PFSK-1 (cell line): ENCODE data around the gene GPR3. TPM values are rescaled to one million over a fixed set of nuclear protein-coding genes. Genes with fewer than 3 reads are reported as not detected.

ENCODE experiments used
- FOXP2 ChIP-seq: optimal IDR thresholded peaks from 2 replicates; pipeline ENCODE3; 2011; ENCODE audit warnings: borderline replicate concordance, control low read depth, inconsistent platforms; ENCODE audit not compliant: insufficient read depth; ENCODE audit errors: extremely low read length, extremely low read depth
- POLR2AphosphoS5 ChIP-seq: IDR thresholded peaks from 2 replicates; pipeline ENCODE4 v1.6.1; 2012; ENCODE audit warnings: low read depth, mild to moderate bottlenecking, control low read depth, low read length, moderate library complexity
- SIN3A ChIP-seq: IDR thresholded peaks from 2 replicates; pipeline ENCODE4 v1.6.1; 2012; ENCODE audit warnings: mild to moderate bottlenecking, low read length, moderate library complexity, borderline replicate concordance; ENCODE audit not compliant: insufficient read depth
- TAF1 ChIP-seq: IDR thresholded peaks from 2 replicates; pipeline ENCODE4 v1.6.1; 2012; ENCODE audit warnings: low read length, control low read depth, borderline replicate concordance; ENCODE audit not compliant: insufficient read depth
- polyA plus RNA-seq: library from polyadenylated mRNA; unstranded; fragments of >200 nt; gene quantifications from one replicate; pipeline ENCODE4 v1.2.1, GENCODE V29; 2012; ENCODE audit warnings: low read depth, missing spikeins; ENCODE audit not compliant: insufficient read length
- TF ChIP-seq, protein P1 (sequence below), 2 experiments: IDR thresholded peaks; 2 replicates each; pipeline versions ENCODE4 v1.6.1 to v1.8.0; 2011 to 2012; ENCODE audit warnings: low read depth in 2 of 2, low read length in 2 of 2, control low read depth in 1 of 2, inconsistent platforms in 1 of 2, mild to moderate bottlenecking in 1 of 2, moderate library complexity in 1 of 2; ENCODE audit not compliant: insufficient read depth in 1 of 2

Gene GPR3, protein sequence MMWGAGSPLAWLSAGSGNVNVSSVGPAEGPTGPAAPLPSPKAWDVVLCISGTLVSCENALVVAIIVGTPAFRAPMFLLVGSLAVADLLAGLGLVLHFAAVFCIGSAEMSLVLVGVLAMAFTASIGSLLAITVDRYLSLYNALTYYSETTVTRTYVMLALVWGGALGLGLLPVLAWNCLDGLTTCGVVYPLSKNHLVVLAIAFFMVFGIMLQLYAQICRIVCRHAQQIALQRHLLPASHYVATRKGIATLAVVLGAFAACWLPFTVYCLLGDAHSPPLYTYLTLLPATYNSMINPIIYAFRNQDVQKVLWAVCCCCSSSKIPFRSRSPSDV
- polyA plus RNA-seq: 50.7 TPM

- TF ChIP-seq FOXP2: no peak
- peak; percentile 49; the same call in 1 of the 2 replicates for TF ChIP-seq TAF1
- TF ChIP-seq, protein P1, sequence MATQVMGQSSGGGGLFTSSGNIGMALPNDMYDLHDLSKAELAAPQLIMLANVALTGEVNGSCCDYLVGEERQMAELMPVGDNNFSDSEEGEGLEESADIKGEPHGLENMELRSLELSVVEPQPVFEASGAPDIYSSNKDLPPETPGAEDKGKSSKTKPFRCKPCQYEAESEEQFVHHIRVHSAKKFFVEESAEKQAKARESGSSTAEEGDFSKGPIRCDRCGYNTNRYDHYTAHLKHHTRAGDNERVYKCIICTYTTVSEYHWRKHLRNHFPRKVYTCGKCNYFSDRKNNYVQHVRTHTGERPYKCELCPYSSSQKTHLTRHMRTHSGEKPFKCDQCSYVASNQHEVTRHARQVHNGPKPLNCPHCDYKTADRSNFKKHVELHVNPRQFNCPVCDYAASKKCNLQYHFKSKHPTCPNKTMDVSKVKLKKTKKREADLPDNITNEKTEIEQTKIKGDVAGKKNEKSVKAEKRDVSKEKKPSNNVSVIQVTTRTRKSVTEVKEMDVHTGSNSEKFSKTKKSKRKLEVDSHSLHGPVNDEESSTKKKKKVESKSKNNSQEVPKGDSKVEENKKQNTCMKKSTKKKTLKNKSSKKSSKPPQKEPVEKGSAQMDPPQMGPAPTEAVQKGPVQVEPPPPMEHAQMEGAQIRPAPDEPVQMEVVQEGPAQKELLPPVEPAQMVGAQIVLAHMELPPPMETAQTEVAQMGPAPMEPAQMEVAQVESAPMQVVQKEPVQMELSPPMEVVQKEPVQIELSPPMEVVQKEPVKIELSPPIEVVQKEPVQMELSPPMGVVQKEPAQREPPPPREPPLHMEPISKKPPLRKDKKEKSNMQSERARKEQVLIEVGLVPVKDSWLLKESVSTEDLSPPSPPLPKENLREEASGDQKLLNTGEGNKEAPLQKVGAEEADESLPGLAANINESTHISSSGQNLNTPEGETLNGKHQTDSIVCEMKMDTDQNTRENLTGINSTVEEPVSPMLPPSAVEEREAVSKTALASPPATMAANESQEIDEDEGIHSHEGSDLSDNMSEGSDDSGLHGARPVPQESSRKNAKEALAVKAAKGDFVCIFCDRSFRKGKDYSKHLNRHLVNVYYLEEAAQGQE (IDR thresholded peaks at IDR 0.05; ENCODE audit: insufficient read depth in 1 of 2, low read depth in 2 of 2, low read length in 2 of 2): 0 out of 4 replicates have a peak, but pooled peaks of 1 of the 2 experiments have one; percentile 5
- 0 out of 2 replicates have a peak, but pooled peaks have one; percentile 18 for TF ChIP-seq SIN3A
- peak; percentile 65; the same call in 1 of the 2 replicates for TF ChIP-seq POLR2AphosphoS5
Observed at GRCh38 chr1:27392096-27392777, at the start of gene GPR3. TSS of gene GPR3 (plus strand) at chr1:27392622. CDS start at chr1:27393799, 1,177 bp downstream.

DNA sequence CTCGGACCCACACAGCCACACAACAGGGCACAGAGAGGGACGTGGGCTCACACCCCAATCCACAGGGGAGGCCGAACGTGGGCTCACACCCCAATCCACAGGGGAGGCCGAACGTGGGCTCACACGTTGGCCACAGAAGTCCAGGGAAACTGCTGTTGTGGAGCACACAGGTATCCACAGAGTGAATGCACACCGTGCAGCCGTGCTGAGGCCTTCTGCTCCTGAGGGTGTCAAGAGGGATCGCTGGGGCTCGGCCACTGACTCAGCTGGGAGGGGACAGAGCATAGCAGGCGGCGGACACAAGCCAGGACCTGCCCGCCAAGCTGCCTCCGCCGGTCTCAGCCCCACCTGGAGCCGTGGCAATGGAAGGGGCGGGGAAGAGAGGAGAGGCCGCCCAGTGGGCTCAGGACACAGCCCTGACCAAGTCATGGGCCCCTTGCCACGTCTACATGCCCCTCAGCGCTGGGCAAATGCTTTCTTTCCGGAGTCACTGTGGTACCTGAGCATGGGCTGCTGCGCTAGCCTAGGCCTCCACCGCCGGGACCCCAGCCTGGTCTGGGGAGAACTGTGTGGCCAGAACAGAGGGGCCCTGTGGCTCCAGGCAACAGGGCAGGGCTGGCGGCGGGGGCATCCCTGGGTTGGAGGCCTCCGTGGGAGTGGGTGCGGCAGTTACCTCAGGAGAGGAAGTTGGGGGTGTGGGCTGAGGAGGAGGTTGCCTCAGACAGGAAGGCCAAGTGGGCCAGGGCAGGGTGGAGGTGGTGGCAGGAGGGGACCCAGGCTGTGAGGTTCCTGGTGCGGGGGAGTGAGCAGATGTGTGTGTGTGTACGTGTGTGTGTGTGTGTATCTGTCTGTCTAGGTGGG lies 49.4 kb upstream of the GPR3 start:
- TF ChIP-seq SIN3A: no peak
- TF ChIP-seq, protein P1 (IDR thresholded peaks at IDR 0.05; ENCODE audit: insufficient read depth in 1 of 2, low read depth in 2 of 2, low read length in 2 of 2): no peak
- no peak for TF ChIP-seq FOXP2
- TF ChIP-seq POLR2AphosphoS5: no peak
- no peak for TF ChIP-seq TAF1

GRCh38 chr1:27343639-27344025 lies 48.8 kb upstream of the GPR3 start:
- no peak for TF ChIP-seq SIN3A
- no peak for TF ChIP-seq FOXP2
- no peak for TF ChIP-seq POLR2AphosphoS5
- no peak for TF ChIP-seq TAF1
- TF ChIP-seq, protein P1 (IDR thresholded peaks at IDR 0.05; ENCODE audit: insufficient read depth in 1 of 2, low read depth in 2 of 2, low read length in 2 of 2): no peak

- TF ChIP-seq POLR2AphosphoS5: no peak
- TF ChIP-seq FOXP2: no peak
- no peak for TF ChIP-seq TAF1
- no peak for TF ChIP-seq SIN3A
- TF ChIP-seq, protein P1 (IDR thresholded peaks at IDR 0.05; ENCODE audit: insufficient read depth in 1 of 2, low read depth in 2 of 2, low read length in 2 of 2): no peak
Observed at GRCh38 chr1:27345272-27345671, 47.1 kb upstream of the GPR3 start.
